Measurements from ENCODE around the gene EHF.

GRCh38 chr11:34626393-34626792 is 5.5 kb downstream of the EHF start:
- TF ChIP-seq POLR2A (IDR thresholded peaks at IDR 0.05), result no peak
- TF ChIP-seq, protein P1, sequence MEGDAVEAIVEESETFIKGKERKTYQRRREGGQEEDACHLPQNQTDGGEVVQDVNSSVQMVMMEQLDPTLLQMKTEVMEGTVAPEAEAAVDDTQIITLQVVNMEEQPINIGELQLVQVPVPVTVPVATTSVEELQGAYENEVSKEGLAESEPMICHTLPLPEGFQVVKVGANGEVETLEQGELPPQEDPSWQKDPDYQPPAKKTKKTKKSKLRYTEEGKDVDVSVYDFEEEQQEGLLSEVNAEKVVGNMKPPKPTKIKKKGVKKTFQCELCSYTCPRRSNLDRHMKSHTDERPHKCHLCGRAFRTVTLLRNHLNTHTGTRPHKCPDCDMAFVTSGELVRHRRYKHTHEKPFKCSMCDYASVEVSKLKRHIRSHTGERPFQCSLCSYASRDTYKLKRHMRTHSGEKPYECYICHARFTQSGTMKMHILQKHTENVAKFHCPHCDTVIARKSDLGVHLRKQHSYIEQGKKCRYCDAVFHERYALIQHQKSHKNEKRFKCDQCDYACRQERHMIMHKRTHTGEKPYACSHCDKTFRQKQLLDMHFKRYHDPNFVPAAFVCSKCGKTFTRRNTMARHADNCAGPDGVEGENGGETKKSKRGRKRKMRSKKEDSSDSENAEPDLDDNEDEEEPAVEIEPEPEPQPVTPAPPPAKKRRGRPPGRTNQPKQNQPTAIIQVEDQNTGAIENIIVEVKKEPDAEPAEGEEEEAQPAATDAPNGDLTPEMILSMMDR (IDR thresholded peaks at IDR 0.05), result no peak

Measured in prostate gland (tissue), 2 donors.